IPS DF 6.9 (cell line): ENCODE measurements around the gene AGGF1.

Experiments
- DNase-seq: peaks from one replicate; pipeline ENCODE4 v3.0.0-alpha.2; 2013; ENCODE audit warnings: low read depth, low spot score
- H3K27ac ChIP-seq: one replicate; pipeline ENCODE4 v1.5.1; 2013; ENCODE audit warnings: low read length, control low read depth
- H3K27me3 ChIP-seq: 2 replicates; pipeline ENCODE4 v1.6.1; 2013; ENCODE audit warnings: mild to moderate bottlenecking, low read length; ENCODE audit not compliant: control insufficient read depth, insufficient read depth
- H3K36me3 ChIP-seq: 2 replicates; pipeline ENCODE4 v1.6.1; 2013; ENCODE audit warnings: low read length; ENCODE audit not compliant: control insufficient read depth, insufficient read depth
- H3K4me1 ChIP-seq: 2 replicates; pipeline ENCODE4 v1.6.1; 2013; ENCODE audit warnings: low read length; ENCODE audit not compliant: control insufficient read depth, insufficient read depth
- H3K4me3 ChIP-seq: 2 replicates; pipeline ENCODE4 v1.5.1; 2013; ENCODE audit warnings: mild to moderate bottlenecking, low read length
- H3K9me3 ChIP-seq: 2 replicates; pipeline ENCODE4 v1.6.1; 2013; ENCODE audit warnings: low read length, inconsistent platforms; ENCODE audit not compliant: control insufficient read depth, insufficient read depth
- WGBS: extraction: QIAGEN DNeasy Blood & Tissue Kit; methylation state at CpG from one replicate; pipeline ENCODE4 v1.1.7; 2013; ENCODE audit warnings: mixed read lengths, missing lambda C conversion rate; ENCODE audit not compliant: insufficient read length, insufficient coverage; 5-methylcytosine and 5-hydroxymethylcytosine counted together

Gene AGGF1

DNA sequence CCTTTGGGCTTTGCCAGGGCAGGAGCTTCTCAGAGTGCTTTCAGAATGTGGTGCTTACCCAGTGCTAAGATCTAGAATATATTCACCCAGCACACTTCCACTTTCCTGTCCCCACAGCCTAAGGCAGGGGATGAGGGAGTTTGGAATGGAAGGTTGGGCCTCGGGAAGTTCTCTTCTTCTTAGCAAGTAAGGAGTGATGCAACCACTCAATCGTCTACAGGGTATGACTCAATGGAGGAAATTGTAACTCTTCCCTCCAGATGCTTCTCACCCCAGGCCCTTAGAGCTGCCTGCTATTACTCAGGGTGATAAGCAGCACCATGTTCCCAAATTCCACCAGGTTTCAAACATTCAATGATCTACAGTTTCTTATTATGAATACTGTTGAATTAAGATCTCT is 30.8 kb upstream of the AGGF1 start:
- no peak overlapping the region for H3K4me3 ChIP-seq
- H3K36me3 ChIP-seq = no peaks in the 10 kb centered on the region
- no CpG with 5 or more reads among the region's 2 CpGs for WGBS
- no peaks in the 10 kb centered on the region for H3K27me3 ChIP-seq
- H3K4me1 ChIP-seq = no peaks in the 10 kb centered on the region; the same call in 1 of the 2 replicates
- H3K27ac ChIP-seq = no peak overlapping the region
- no peak for DNase-seq
- no peaks in the 10 kb centered on the region for H3K9me3 ChIP-seq

DNA sequence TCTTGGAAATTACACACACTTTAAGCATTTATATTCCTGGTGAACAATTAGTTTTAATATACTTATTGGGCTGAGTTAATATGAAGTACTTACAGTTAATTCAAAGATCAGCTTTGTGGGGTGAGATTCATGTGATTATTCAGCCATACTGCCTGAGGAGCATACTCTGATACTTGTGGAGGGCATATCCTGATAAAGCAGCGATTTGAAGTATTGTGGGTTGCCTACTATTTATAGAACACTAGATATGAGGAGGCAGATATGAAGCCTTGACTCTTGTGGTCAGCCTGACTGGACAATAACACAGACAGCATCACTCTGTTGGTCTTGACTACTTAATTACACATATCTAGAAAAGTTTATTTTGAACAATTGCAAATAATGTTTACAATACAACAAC is 27.0 kb upstream of the AGGF1 start:
- Histone ChIP-seq H3K27ac (no peak overlapping the region), H3K36me3 (no peaks in the 10 kb centered on the region), H3K27me3 (no peaks in the 10 kb centered on the region), H3K9me3 (no peaks in the 10 kb centered on the region), H3K4me3 (no peak overlapping the region), H3K4me1 (no peaks in the 10 kb centered on the region; the same call in 1 of the 2 replicates)
- WGBS = no CpG with 5 or more reads among the region's 1 CpG
- DNase-seq = no peak

DNA sequence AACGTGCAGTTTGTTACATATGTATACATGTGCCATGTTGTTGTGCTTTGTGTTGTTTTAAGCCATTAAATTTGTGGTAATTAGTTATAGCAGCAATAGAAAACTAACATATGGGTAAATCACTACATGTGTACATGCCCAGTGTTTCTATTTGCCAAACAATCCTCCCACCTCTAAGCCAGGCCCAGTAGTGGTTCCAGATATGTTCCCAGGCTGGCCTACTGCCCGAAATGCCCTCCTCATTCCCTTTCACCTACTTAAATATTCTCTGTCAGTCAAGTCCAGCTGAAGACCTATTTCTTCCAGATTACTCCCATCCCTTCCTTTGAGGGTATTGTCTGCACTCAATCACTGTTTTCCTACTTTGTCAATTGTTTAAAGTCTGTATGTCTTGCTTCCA is 24.1 kb upstream of the AGGF1 start:
- H3K4me1 ChIP-seq = no peaks in the 10 kb centered on the region; the same call in 1 of the 2 replicates
- no peaks in the 10 kb centered on the region for H3K9me3 ChIP-seq
- H3K27ac ChIP-seq = no peak overlapping the region
- H3K27me3 ChIP-seq = no peaks in the 10 kb centered on the region
- no peaks in the 10 kb centered on the region for H3K36me3 ChIP-seq
- no peak overlapping the region for H3K4me3 ChIP-seq
- WGBS = no CpG with 5 or more reads among the region's 2 CpGs
- no peak for DNase-seq

DNA sequence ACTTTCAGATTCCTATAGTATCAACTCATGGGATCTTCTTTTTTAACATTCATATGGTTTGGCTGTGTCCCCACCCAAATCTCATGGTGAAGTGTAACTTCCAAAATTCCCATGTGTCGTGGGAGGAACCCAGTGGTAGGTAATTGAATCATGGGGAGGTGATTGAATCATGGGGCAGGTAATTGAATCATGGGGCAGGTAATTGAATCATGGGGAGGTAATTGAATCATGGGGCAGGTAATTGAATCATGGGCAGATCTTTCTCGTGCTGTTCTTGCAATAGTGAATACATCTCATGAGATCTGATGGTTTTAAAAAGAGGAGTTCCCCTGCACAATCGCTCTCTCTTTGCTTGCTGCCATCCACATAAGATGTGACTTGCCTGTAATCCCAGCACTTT is 21.8 kb upstream of the AGGF1 start:
- Histone ChIP-seq H3K36me3 (no peaks in the 10 kb centered on the region), H3K27me3 (no peaks in the 10 kb centered on the region), H3K4me3 (no peak overlapping the region), H3K27ac (no peak overlapping the region), H3K4me1 (no peaks in the 10 kb centered on the region), H3K9me3 (no peaks in the 10 kb centered on the region)
- no peak for DNase-seq
- no CpG with 5 or more reads among the region's 3 CpGs for WGBS

DNA sequence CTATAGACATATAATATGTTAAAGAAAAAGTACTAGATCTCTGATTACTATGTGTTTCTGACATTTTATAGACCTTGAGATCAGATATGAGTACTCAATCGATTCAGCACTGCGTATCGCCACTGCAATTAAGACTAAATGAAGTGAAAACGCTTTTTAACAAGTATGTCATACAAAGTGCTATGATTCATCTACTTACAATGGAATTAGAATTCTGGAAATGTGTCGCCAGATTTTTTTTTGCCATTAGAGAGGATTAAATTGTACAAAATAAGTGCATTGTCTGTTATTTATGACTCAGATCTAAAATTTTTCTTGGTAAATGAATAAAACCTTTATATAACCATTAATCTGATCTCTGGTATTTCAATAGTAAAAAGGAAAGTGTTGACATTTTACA is 20.0 kb upstream of the AGGF1 start:
- Histone ChIP-seq H3K9me3 (no peaks in the 10 kb centered on the region), H3K27ac (no peak overlapping the region), H3K4me3 (no peak overlapping the region), H3K27me3 (no peaks in the 10 kb centered on the region), H3K36me3 (no peaks in the 10 kb centered on the region), H3K4me1 (no peaks in the 10 kb centered on the region)
- no peak for DNase-seq
- no CpG with 5 or more reads among the region's 5 CpGs for WGBS

DNA sequence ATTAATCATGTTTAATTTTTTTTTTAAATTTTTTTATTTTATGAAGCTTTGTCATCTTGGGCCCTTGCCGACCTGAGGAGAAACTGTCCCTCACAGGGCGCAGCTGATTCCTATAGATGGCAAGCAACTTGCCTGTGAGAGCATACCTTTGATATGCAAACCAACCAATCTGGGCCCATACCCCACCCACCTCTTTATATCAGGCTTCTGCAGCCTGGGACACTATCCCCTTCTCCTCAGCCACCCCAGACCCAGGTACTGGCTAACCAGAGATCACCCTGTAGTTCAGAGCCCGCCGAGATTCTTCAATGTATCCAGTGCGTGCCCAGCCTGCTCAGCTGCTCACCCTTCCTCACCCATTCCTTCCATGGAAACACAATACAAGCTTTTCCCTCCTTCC is 18.7 kb upstream of the AGGF1 start:
- no CpG with 5 or more reads among the region's 5 CpGs for WGBS

DNA sequence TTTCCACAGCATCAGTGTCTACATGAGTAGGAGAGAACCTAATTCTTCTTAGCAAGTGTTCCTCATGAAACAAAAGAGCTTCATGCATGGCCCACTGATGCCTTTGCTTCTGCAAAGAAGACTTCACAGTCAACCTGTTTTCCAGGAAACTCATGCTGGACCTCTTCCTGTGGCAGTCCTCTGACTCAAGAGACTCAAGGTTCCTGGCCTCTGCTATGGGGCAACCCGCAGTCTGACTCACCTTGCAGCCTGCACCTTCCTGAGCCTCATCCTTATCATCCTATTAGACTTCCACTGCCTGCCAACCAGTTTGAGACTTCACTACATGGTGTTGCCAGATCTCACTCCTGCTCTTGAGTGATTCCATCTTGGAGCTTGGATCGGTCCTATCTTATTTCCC is 17.6 kb upstream of the AGGF1 start:
- no peak for DNase-seq
- no peaks in the 10 kb centered on the region for H3K36me3 ChIP-seq
- whole genome bisulfite sequencing = no CpG with 5 or more reads among the region's 2 CpGs
- no peak overlapping the region for H3K4me3 ChIP-seq
- no peaks in the 10 kb centered on the region for H3K9me3 ChIP-seq
- H3K4me1 ChIP-seq = no peaks in the 10 kb centered on the region
- H3K27me3 ChIP-seq = no peaks in the 10 kb centered on the region
- H3K27ac ChIP-seq = no peak overlapping the region

More for the DNA sequence above, 18.7 kb upstream of the AGGF1 start:
- Histone ChIP-seq H3K4me3 (no peak overlapping the region), H3K27ac (no peak overlapping the region), H3K27me3 (no peaks in the 10 kb centered on the region), H3K36me3 (no peaks in the 10 kb centered on the region), H3K4me1 (no peaks in the 10 kb centered on the region), H3K9me3 (no peaks in the 10 kb centered on the region)
- DNase-seq = no peak

DNA sequence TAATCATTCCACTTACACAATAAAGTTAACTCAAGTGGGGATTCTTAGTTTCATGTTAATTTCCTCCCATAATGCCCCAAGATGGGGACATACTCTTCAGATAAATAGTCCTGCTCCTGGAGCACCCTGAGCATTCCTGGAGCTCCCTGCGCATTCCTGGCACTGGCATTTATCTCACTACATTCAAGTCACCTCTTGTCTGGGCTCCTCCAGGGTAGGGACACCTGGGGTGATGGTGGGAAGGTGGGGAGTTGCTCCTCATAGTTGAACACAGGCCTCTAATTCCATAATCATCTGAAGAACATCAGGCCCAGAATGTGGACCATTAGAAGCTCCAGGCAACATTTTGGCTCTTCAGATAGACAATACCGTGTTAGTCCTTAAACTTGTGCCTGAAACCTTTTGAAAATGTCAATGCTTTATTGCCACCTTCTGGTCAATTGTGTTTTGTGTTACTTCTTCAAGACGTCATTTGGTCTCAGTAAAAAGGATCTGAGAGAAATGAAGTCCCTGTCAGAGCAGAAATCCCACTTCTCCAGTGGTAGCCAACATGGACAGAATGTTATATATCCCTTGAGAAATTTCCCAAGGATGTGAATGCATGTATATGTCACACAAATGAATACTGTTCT is 14.2 kb upstream of the AGGF1 start:
- WGBS = no CpG with 5 or more reads among the region's 3 CpGs
- Histone ChIP-seq H3K36me3 (no peaks in the 10 kb centered on the region), H3K9me3 (no peaks in the 10 kb centered on the region), H3K4me3 (no peak overlapping the region), H3K27me3 (no peaks in the 10 kb centered on the region), H3K27ac (no peak overlapping the region), H3K4me1 (no peaks in the 10 kb centered on the region)
- peak; percentile 31 for DNase-seq

DNA sequence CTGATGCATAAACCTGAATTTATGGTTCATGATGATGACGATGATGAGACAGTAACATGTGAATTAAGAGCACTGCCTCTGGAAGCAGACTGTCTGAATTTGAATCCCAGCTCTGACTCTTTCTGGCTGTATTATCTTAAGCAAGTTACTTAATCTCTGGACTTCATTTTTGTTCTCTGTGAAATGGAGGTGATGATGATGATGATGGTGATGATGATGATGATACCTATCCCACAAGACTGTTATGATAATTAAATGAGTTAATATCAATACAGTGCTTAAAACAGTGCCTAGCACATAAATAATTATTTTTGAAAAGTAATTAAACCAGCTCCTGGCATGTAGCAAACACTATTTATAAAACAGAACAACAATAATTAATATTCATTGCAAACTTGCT is 13.2 kb upstream of the AGGF1 start:
- no peaks in the 10 kb centered on the region for H3K27me3 ChIP-seq
- no peak overlapping the region for H3K27ac ChIP-seq
- no peak overlapping the region for H3K4me3 ChIP-seq
- H3K36me3 ChIP-seq = no peaks in the 10 kb centered on the region
- H3K9me3 ChIP-seq = no peaks in the 10 kb centered on the region
- no peak for DNase-seq
- H3K4me1 ChIP-seq = no peaks in the 10 kb centered on the region
- no CpG with 5 or more reads among the region's 1 CpG for WGBS

DNA sequence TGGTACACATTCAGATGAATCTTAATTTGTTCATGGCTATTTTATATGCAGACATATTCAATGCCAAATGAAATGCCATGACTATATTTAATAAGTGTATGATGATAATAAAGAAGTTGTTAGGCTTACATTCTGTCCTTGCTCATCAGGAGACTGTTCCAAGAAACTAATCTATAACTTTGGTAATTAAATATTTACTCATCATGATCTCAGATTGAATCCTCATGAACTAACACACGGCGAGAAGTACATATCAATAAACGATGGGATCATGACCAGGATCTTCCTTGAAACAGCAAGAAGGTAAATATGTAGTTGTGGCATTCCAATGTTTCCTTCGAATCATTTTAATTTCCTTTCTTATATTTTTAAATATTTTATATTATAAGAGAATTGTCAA is 12.5 kb upstream of the AGGF1 start:
- Histone ChIP-seq H3K36me3 (no peaks in the 10 kb centered on the region), H3K27me3 (no peaks in the 10 kb centered on the region), H3K9me3 (no peaks in the 10 kb centered on the region), H3K4me3 (no peak overlapping the region), H3K27ac (no peak overlapping the region), H3K4me1 (no peaks in the 10 kb centered on the region)
- DNase-seq = no peak
- WGBS = no CpG with 5 or more reads among the region's 4 CpGs
